Measurements from ENCODE around the gene LETMD1. TPM values are rescaled to one million over a fixed set of nuclear protein-coding genes. Genes with fewer than 3 reads are reported as not detected.

Gene LETMD1
- total and polyA plus RNA-seq, 2 of the 13 experiments (the other 11 are each of a cell fraction or from before 2014, with no cell fraction given) = 43.3 to 87.7 TPM

GRCh38 chr12:51070004-51070403, 21.9 kb downstream of the LETMD1 start (continued):
- TF ChIP-seq SOX6 (IDR thresholded peaks at IDR 0.05) (no peak), SOX6 (CRISPR knock-in tag; IDR thresholded peaks at IDR 0.05) (0 out of 2 replicates have a peak, but pooled peaks have one; percentile 14), KLF16 (CRISPR knock-in tag; IDR thresholded peaks at IDR 0.05) (0 out of 4 replicates have a peak, but pooled peaks of 1 of the 2 experiments have one; percentile 37), MED8 (CRISPR knock-in tag; IDR thresholded peaks at IDR 0.05; ENCODE audit: insufficient replicate concordance) (no peak), CSRNP1 (CRISPR knock-in tag; IDR thresholded peaks at IDR 0.05) (no peak), FLYWCH1 (CRISPR knock-in tag; IDR thresholded peaks at IDR 0.05) (no peak), E2F5 (CRISPR knock-in tag; conservative IDR thresholded peaks at IDR 0.05) (no peak), CEBPG (CRISPR knock-in tag; IDR thresholded peaks at IDR 0.05) (peak; percentile 88), ZNF710 (CRISPR knock-in tag; IDR thresholded peaks at IDR 0.05; ENCODE audit: borderline replicate concordance) (no peak), MXD3 (CRISPR knock-in tag; IDR thresholded peaks at IDR 0.05) (no peak), ZNF543 (CRISPR knock-in tag; IDR thresholded peaks at IDR 0.05) (no peak), CEBPB (IDR thresholded peaks at IDR 0.05; ENCODE audit: borderline replicate concordance, low read depth, low read length) (peak; percentile 93), SKI (IDR thresholded peaks at IDR 0.05; ENCODE audit: partially characterized antibody) (no peak), DZIP1 (CRISPR knock-in tag; IDR thresholded peaks at IDR 0.05) (no peak), ZNF713 (CRISPR knock-in tag; IDR thresholded peaks at IDR 0.05) (no peak), USF2 (IDR thresholded peaks at IDR 0.05; ENCODE audit: low read depth, low read length) (peak; percentile 51; the same call in 1 of the 2 replicates), USF2 (CRISPR knock-in tag; IDR thresholded peaks at IDR 0.05; ENCODE audit: borderline replicate concordance) (peak; percentile 59; the same call in 1 of the 2 replicates), ATF4 (CRISPR knock-in tag; IDR thresholded peaks at IDR 0.05) (peak in 1 of 2 experiments; percentile 96; a peak in 2 of 4 replicates), GATAD2A (CRISPR knock-in tag; IDR thresholded peaks at IDR 0.05) (peak; percentile 70)
